ENCODE measurements around the gene SH3RF3.

SH3RF3 gene

GRCh38 chr2:109185821-109186570 lies 57.0 kb downstream of the SH3RF3 start:
- DNase-seq: no peak

- DNase-seq: no peak
Measured at GRCh38 chr2:109186656-109187250, 57.7 kb downstream of the SH3RF3 start.

GRCh38 chr2:109187711-109188495 lies 58.9 kb downstream of the SH3RF3 start:
- DNase-seq: no peak

GRCh38 chr2:109188496-109188890 lies 59.5 kb downstream of the SH3RF3 start:
- DNase-seq: no peak

GRCh38 chr2:109188898-109189297 lies 59.9 kb downstream of the SH3RF3 start:
- no peak for DNase-seq

- no peak for DNase-seq
Measured at GRCh38 chr2:109189751-109190150, 60.7 kb downstream of the SH3RF3 start.

GRCh38 chr2:109193807-109194619 lies 65.0 kb downstream of the SH3RF3 start:
- no peak for DNase-seq

GRCh38 chr2:109194620-109194937 lies 65.6 kb downstream of the SH3RF3 start:
- DNase-seq: no peak

- no peak for DNase-seq
Measured at GRCh38 chr2:109195193-109196045, 66.4 kb downstream of the SH3RF3 start.

GRCh38 chr2:109196081-109196875 lies 67.3 kb downstream of the SH3RF3 start:
- no peak for DNase-seq

- DNase-seq: no peak
Measured at GRCh38 chr2:109197491-109198418, 68.8 kb downstream of the SH3RF3 start.

- DNase-seq: no peak
Measured at GRCh38 chr2:109199790-109200189, 70.8 kb downstream of the SH3RF3 start.

- DNase-seq: no peak
Measured at GRCh38 chr2:109200616-109201464, 71.8 kb downstream of the SH3RF3 start.

GRCh38 chr2:109201465-109202327 lies 72.7 kb downstream of the SH3RF3 start:
- no peak for DNase-seq

GRCh38 chr2:109202486-109202885 lies 73.5 kb downstream of the SH3RF3 start:
- no peak for DNase-seq

- DNase-seq: no peak
Measured at GRCh38 chr2:109203246-109204011, 74.4 kb downstream of the SH3RF3 start.

GRCh38 chr2:109204412-109204811 lies 75.4 kb downstream of the SH3RF3 start:
- no peak for DNase-seq

Measured in CD4-positive, alpha-beta T cell treated with Interleukin-21 for 1 hour (primary cell).